Neuron (in vitro differentiated cells): ENCODE data around the gene CCDC40.

Experiments used
- H2AFZ ChIP-seq: one replicate; pipeline ENCODE4 v1.6.1; 2013; ENCODE audit warnings: low read depth, mild to moderate bottlenecking, inconsistent platforms, low read length, moderate library complexity
- H3K27me3 ChIP-seq: one replicate; pipeline ENCODE4 v1.6.1; 2013; ENCODE audit warnings: low read length; ENCODE audit not compliant: insufficient read depth
- H3K36me3 ChIP-seq: one replicate; pipeline ENCODE4 v1.6.1; 2013; ENCODE audit warnings: low read length; ENCODE audit not compliant: insufficient read depth
- H3K4me1 ChIP-seq: one replicate; pipeline ENCODE4 v1.6.1; 2013; ENCODE audit warnings: low read length; ENCODE audit not compliant: insufficient read depth
- H3K4me3 ChIP-seq: 2 replicates; pipeline ENCODE4 v1.5.1; 2013; ENCODE audit warnings: mild to moderate bottlenecking, low read length, moderate library complexity
- H3K9me3 ChIP-seq: one replicate; pipeline ENCODE4 v1.6.1; 2013; ENCODE audit warnings: low read length

CCDC40 gene

GRCh38 chr17:80035937-80036714 lies at the start of gene CCDC40:
CCDC40 (plus strand) TSS chr17:80036642; CDS start chr17:80036663, 21 bp downstream.
- Histone ChIP-seq H3K4me3 (peak within 1 kb of the TSS; percentile 76), H3K27me3 (no peaks in the 10 kb centered on the region), H2AFZ (peak within 1 kb of the TSS; percentile 72), H3K9me3 (no peaks in the 10 kb centered on the region), H3K36me3 (peaks cover 11% of the 10 kb centered on the region), H3K4me1 (peaks cover 28% of the 10 kb centered on the region)

- Histone ChIP-seq H3K36me3 (peaks cover 5% of the 10 kb centered on the region), H3K27me3 (no peaks in the 10 kb centered on the region), H3K9me3 (peaks cover 3% of the 10 kb centered on the region), H3K4me3 (no peak overlapping the region), H2AFZ (no peak overlapping the region), H3K4me1 (peaks cover 12% of the 10 kb centered on the region)
These were observed 49.1 kb upstream of the CCDC40 start for GRCh38 chr17:79987187-79987934.

- peaks cover 3% of the 10 kb centered on the region for H3K9me3 ChIP-seq
- H3K36me3 ChIP-seq: peaks cover 5% of the 10 kb centered on the region
- H3K27me3 ChIP-seq: no peaks in the 10 kb centered on the region
- no peak overlapping the region for H2AFZ ChIP-seq
- no peak overlapping the region for H3K4me3 ChIP-seq
- peaks cover 12% of the 10 kb centered on the region for H3K4me1 ChIP-seq
These were observed 48.6 kb upstream of the CCDC40 start for GRCh38 chr17:79987935-79988184.

DNA sequence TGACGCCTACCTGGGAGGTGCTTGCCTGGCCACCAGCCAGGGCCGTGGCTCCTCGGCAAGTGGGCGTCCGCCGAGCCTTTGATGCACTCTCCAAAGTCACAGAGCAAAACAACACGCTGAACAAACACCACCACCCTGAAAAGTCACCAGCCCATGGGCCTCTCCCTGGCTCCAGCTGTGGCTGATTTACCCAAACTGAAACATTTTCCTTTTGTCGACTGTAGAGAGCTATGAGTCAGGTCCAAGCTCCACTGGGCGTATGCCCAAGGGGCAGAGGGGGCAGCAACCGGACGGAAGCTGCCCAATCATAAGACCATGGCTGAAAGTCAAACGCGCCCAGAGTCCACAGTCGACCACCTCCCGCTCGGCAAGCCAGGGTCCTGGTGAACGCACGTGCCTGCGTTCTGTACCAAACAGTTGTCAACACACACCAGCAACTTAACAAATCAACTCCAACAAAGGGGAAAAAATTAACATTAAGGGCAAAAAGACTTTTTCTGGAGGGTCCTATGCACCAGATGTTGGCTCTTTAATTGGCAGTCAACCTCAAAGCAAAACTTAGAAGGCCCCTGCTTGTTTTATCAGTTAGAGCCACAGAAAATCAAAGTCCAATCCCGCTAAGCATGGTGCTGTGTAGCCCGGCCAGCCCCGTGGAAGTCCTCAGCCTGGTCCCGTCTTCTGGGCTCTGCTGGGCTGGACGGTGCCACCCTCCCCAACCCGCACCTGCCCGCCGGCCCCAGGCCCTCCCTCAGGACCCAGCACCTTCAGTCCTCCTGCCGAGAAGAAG lies 48.1 kb upstream of the CCDC40 start:
- Histone ChIP-seq H3K36me3 (peaks cover 5% of the 10 kb centered on the region), H3K4me3 (no peak overlapping the region), H2AFZ (no peak overlapping the region), H3K4me1 (peaks cover 15% of the 10 kb centered on the region), H3K9me3 (peaks cover 3% of the 10 kb centered on the region), H3K27me3 (no peaks in the 10 kb centered on the region)

- H3K9me3 ChIP-seq: peaks cover 3% of the 10 kb centered on the region
- no peak overlapping the region for H2AFZ ChIP-seq
- H3K36me3 ChIP-seq: peaks cover 5% of the 10 kb centered on the region
- peaks cover 22% of the 10 kb centered on the region for H3K4me1 ChIP-seq
- no peak overlapping the region for H3K4me3 ChIP-seq
- no peaks in the 10 kb centered on the region for H3K27me3 ChIP-seq
These were observed 47.2 kb upstream of the CCDC40 start for GRCh38 chr17:79989106-79989835.

DNA sequence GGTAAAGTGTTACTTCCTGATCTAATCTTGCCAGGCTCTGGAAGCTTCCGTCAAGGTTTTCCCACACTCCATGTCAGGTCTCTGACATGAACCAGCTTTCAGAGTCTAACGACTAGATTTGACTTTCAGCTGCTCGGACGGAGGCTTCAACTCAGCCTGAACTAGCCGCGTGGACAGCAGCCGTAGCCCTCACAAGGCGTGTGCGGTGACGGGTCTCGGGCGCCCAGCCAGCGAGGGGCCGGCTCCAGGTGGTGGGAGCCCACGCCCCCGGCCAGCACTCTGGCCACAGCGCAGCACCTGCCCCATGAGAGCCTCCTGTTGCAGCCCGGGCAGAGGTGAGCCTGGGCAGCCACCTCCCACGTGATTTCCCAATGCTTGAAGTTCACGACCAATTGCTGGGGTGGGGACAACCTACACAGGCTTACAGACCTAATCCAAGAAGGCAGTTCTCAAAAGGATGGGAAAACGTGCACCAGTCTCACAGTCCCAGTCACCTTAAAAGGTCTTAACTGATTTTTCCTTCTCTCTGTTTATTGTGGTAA lies 46.3 kb upstream of the CCDC40 start:
- Histone ChIP-seq H3K4me1 (peaks cover 22% of the 10 kb centered on the region), H3K27me3 (no peaks in the 10 kb centered on the region), H3K36me3 (peaks cover 5% of the 10 kb centered on the region), H2AFZ (no peak overlapping the region), H3K9me3 (peaks cover 3% of the 10 kb centered on the region), H3K4me3 (no peak overlapping the region)

GRCh38 chr17:79990704-79991103 lies 45.7 kb upstream of the CCDC40 start:
- Histone ChIP-seq H3K36me3 (peaks cover 5% of the 10 kb centered on the region), H3K4me1 (peaks cover 17% of the 10 kb centered on the region)

GRCh38 chr17:79991140-79991923 lies 45.1 kb upstream of the CCDC40 start:
- H2AFZ ChIP-seq: no peak overlapping the region
- peaks cover 3% of the 10 kb centered on the region for H3K9me3 ChIP-seq
- H3K27me3 ChIP-seq: no peaks in the 10 kb centered on the region
- peaks cover 12% of the 10 kb centered on the region for H3K4me1 ChIP-seq
- H3K4me3 ChIP-seq: no peak overlapping the region
- peaks cover 5% of the 10 kb centered on the region for H3K36me3 ChIP-seq

More at GRCh38 chr17:79990704-79991103, 45.7 kb upstream of the CCDC40 start:
- Histone ChIP-seq H3K27me3 (no peaks in the 10 kb centered on the region), H3K4me3 (no peak overlapping the region), H2AFZ (no peak overlapping the region), H3K9me3 (peaks cover 3% of the 10 kb centered on the region)

- Histone ChIP-seq H3K27me3 (no peaks in the 10 kb centered on the region), H3K4me1 (peaks cover 12% of the 10 kb centered on the region), H3K36me3 (peaks cover 9% of the 10 kb centered on the region), H3K4me3 (no peak overlapping the region), H2AFZ (no peak overlapping the region), H3K9me3 (peaks cover 3% of the 10 kb centered on the region)
These were observed 44.4 kb upstream of the CCDC40 start for GRCh38 chr17:79991924-79992648.

- peaks cover 3% of the 10 kb centered on the region for H3K9me3 ChIP-seq
- H3K4me3 ChIP-seq: no peak overlapping the region
- H2AFZ ChIP-seq: no peak overlapping the region
- H3K36me3 ChIP-seq: peaks cover 11% of the 10 kb centered on the region
- no peaks in the 10 kb centered on the region for H3K27me3 ChIP-seq
- peaks cover 12% of the 10 kb centered on the region for H3K4me1 ChIP-seq
These were observed 43.6 kb upstream of the CCDC40 start for GRCh38 chr17:79992649-79993389.
